GM18951 (cell line): ENCODE results near the gene CDRT15L2.
"Not testable (repeated sequence)": the region's sequence is repeated elsewhere in the genome, so short reads cannot be mapped to it uniquely, and the experiment has no call there.

Source experiments
- POLR2A ChIP-seq: IDR thresholded peaks from 4 replicates; pipeline ENCODE4 v1.6.1; 2011; ENCODE audit warnings: mild to moderate bottlenecking; ENCODE audit not compliant: insufficient read length, insufficient read depth; ENCODE audit errors: extremely low read depth
- in situ Hi-C: fragments of 300-500 bp; cut with MboI; formaldehyde crosslinking; loops from one replicate; pipeline ENCODE4 v1.12.0; 2022; ENCODE audit warnings: low sequenced_read_pairs, mixed read lengths, inconsistent platforms; ENCODE audit not compliant: unreplicated experiment

CDRT15L2 gene

GRCh38 chr17:20579424-20579823, at the start of gene CDRT15L2:
TSS of gene CDRT15L2 (plus strand) at chr17:20579724. CDS start at chr17:20579744, 20 bp downstream.
- in situ Hi-C loops: not testable (repeated sequence)

- in situ Hi-C loops: not testable (repeated sequence)
Measured at GRCh38 chr17:20530104-20530503, 49.4 kb upstream of the CDRT15L2 start.

- in situ Hi-C loops: not testable (repeated sequence)
Measured at GRCh38 chr17:20532544-20533090, 46.9 kb upstream of the CDRT15L2 start.

- in situ Hi-C loops: not testable (repeated sequence)
Measured at GRCh38 chr17:20533206-20533605, 46.3 kb upstream of the CDRT15L2 start.

DNA sequence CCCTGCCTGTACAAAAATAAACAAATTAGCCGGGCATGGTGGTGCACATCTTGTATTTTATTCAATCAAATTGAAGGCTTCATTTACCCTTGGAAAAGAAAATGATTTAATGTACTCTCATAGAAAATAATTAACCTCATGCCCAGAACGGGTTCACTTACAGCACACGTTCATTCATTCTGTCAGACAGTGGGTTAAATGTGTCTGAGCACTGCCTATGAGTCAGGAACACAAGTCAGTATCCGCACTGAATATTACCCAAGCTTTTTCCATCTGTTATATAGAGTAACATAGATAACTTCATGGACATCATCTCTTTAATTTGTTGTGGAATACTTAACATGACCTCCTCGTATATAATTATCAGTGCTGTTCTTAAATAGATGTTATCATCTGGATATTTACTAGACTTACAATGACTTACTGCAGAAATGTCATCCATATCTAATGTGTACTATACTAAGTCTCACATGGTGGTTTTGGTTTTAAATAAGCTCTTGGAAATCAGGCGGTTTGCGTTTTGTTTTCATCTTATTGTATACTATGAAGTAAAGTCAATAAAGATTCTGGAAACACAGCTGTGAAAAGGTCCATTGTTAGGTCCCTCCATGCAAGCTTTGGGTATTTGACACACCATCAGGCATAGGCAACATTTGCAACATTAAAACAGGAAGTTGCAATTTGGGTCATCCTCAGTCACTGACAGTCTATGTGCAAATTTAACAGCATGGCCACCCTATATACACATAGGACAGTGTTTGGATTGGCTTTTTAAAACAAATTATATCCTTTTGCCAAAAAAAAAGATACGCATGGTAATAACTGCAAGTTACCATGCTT, 44.6 kb upstream of the CDRT15L2 start:
- in situ Hi-C loops: not testable (repeated sequence)

DNA sequence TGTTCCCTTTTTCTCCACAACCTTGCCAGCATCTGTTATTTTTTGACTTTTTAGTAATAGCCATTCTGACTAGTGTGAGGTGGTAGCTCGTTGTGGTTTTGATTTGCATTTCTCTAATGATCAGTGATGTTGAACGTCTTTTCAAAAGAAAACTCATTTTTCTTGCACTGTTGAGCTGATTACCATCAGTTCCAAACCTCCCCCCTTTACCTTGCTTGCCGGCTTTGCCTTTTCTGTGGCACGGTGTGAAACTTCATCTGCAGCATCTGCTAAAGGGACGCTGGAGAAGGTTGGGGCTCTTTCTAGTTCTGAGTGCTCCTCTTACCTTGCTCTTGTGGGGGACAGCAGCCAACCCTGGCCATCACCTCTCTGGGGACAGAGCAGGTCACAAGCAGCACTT, 39.1 kb upstream of the CDRT15L2 start:
- in situ Hi-C loops: not testable (repeated sequence)

- in situ Hi-C loops: not testable (repeated sequence)
Measured at GRCh38 chr17:20540865-20541264, 38.7 kb upstream of the CDRT15L2 start.

GRCh38 chr17:20541853-20542546, 37.5 kb upstream of the CDRT15L2 start:
- in situ Hi-C loops: not testable (repeated sequence)

- in situ Hi-C loops: not testable (repeated sequence)
Measured at GRCh38 chr17:20547923-20548322, 31.6 kb upstream of the CDRT15L2 start.

GRCh38 chr17:20552920-20553319, 26.6 kb upstream of the CDRT15L2 start:
- in situ Hi-C loops: not testable (repeated sequence)

DNA sequence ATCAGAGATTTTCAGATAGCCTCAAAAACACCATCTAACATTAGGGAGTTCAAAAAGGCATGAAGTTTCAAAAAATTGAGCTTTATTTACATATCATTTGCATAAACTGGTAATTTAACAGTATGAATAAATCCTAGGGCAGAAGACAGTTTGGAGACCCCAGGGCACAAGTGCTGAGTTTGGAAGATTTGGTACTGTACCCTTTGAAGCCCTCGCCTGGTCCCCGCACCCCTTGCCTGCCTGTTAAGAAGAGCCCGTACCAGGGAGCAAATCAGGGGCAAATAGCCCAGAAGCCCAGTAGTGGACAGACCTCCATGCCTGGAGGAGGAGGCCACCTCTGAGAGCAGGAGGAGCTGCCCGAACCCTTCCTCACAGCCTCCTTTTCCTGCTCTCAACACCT, 24.8 kb upstream of the CDRT15L2 start:
- in situ Hi-C loops: not testable (repeated sequence)

- in situ Hi-C loops: not testable (repeated sequence)
Measured at GRCh38 chr17:20555135-20556010, 24.2 kb upstream of the CDRT15L2 start.

DNA sequence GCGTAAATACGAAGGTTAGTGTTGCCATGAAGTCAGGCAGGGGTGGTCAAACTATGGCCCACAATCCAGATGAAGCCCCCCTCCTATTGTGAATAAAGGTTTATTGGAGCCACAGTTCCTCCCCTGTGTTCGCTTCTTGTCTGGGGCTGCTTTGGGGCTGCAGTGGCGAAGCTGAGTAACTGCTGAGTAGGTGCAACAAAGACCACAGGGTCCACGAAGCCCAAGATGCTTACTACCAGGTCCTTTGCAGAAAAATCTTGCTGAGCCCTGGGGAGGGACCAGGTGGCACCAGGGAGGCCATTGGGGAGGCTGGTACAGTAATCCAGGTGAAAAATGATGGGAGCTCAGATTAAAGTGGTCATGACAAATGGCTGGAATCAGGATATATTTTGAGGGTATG, 21.4 kb upstream of the CDRT15L2 start:
- in situ Hi-C loops: not testable (repeated sequence)

GRCh38 chr17:20559018-20559417, 20.5 kb upstream of the CDRT15L2 start:
- in situ Hi-C loops: not testable (repeated sequence)

DNA sequence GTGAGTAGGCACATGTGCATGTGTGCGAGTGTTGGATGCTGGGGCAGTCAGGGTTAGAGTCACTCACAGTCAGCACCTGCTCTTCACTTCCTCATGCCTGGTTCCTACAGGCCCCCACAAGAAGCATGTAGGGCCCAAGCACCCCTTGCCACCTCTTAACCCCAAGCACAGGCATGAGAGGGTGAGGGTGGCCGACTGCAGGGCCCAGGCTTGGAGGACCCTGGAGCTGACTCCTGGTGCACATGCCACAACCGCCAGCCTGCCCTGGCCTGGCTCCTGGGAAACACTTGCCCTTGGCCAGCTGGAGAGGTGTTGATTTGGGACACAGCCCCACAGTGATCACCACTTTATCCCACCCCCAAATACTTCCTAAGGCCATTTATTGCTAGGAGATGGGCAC, 16.9 kb upstream of the CDRT15L2 start:
- no peak for TF ChIP-seq POLR2A
- in situ Hi-C loops: no loop called here

- in situ Hi-C loops: not testable (repeated sequence)
Measured at GRCh38 chr17:20565245-20565644, 14.3 kb upstream of the CDRT15L2 start.
